Mucosa of gallbladder (tissue), 1 donor: Measurements from ENCODE around the gene DNAJC25. TPM values are rescaled to one million over a fixed set of nuclear protein-coding genes. Genes with fewer than 3 reads are reported as not detected.
"Not testable (repeated sequence)": the region's sequence is repeated elsewhere in the genome, so short reads cannot be mapped to it uniquely, and the experiment has no call there.

Experiments
- DNase-seq: peaks from one replicate; pipeline ENCODE4 v3.0.0-alpha.2; 2020; ENCODE audit warnings: low spot score
- total RNA-seq: library from RNA; stranded (reverse); gene quantifications from one replicate; pipeline ENCODE4 v1.2.1, GENCODE V29; 2021
- donor health status: DM: no; HTN: no; CAD: no.

Gene DNAJC25
- total RNA-seq = 6.5 TPM

DNA sequence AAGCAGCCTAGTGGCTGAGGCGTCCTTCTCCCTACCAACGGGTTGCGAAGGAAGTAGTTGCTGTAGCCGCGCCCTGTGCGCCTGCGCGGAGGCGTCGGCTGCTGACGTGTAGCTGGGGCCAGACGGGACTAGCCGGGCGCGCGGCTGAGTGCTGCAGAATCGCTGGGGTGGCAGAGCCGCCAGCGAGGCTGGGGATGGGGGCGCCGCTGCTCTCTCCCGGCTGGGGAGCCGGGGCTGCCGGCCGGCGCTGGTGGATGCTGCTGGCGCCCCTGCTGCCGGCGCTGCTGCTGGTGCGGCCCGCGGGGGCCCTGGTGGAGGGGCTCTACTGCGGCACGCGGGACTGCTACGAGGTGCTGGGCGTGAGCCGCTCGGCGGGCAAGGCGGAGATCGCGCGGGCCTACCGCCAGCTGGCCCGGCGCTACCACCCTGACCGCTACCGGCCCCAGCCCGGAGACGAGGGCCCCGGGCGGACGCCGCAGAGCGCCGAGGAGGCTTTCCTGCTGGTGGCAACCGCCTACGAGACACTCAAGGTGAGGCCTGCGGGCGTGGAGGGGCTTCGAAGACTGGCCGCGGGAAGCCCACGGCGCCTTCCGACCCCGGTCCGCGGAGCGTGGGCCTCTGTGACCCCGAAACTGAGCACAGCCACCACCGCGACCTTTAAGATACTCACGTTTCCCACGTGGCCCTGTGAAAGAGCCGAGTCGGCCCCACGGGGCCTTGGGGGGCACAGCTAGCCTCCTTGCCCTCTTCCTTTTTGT lies at the start of gene DNAJC25:
TSS of gene DNAJC25 (plus strand) at position 121 of the 758 bp plus-strand sequence. CDS start at position 195, 74 bp downstream.
- peak; percentile 97 for DNase-seq

- peak; percentile 41 for DNase-seq
These were observed 48.2 kb upstream of the DNAJC25 start for GRCh38 chr9:111582888-111583287.

DNA sequence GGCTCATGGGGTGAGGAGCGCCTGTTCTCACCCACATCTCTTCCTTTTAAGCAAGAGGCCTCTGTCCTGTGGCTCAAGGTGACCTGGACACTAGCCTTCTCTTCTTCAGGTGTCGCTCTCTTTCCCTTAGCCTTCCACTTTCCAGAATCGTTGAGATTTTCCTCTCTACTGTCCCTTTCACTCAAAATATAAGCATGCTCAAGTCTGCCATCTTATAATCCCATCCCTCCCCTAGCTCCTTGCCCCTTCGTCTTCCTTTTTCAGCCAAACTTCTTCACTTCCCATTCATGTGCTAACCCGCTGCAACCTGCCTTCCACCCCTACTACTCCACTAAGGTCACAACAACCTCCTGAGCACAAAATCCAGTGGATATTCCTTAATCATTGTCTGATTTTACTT lies 44.8 kb upstream of the DNAJC25 start:
- no peak for DNase-seq

GRCh38 chr9:111588846-111589245 lies 42.3 kb upstream of the DNAJC25 start:
- no peak for DNase-seq

GRCh38 chr9:111597852-111598732 lies 33.0 kb upstream of the DNAJC25 start:
- peak; percentile 66 for DNase-seq

- DNase-seq = no peak
These were observed 32.4 kb upstream of the DNAJC25 start for GRCh38 chr9:111598733-111599091.

GRCh38 chr9:111599092-111599954 lies 31.8 kb upstream of the DNAJC25 start, which contains the start of gene PTGR1:
Gene PTGR1 (minus strand): TSS chr9:111599647. CDS start chr9:111597422, 2,225 bp downstream.
- DNase-seq = peak; percentile 79

DNA sequence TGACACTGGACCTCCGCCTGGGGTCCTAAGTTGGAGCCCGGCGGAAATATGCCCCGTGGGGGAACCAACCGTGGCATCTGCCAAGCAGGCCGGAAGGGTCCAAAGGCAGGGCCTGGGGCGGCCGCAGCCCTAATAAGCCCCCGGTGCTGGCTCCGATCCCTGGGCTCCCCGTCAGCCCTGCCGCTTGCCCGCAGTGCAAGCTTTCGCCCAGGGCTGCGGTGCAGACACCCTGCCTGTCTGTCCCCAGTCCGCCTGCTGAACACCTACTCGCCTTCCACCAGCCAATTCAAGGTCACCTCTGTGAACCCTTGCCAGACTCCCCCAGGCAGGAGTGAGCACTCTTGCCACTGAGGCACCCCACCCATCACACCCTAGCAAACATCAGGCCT lies 31.2 kb upstream of the DNAJC25 start:
- DNase-seq = no peak

GRCh38 chr9:111601237-111602018 lies 29.7 kb upstream of the DNAJC25 start:
- DNase-seq = no peak

GRCh38 chr9:111603041-111603440 lies 28.1 kb upstream of the DNAJC25 start:
- DNase-seq = no peak

DNA sequence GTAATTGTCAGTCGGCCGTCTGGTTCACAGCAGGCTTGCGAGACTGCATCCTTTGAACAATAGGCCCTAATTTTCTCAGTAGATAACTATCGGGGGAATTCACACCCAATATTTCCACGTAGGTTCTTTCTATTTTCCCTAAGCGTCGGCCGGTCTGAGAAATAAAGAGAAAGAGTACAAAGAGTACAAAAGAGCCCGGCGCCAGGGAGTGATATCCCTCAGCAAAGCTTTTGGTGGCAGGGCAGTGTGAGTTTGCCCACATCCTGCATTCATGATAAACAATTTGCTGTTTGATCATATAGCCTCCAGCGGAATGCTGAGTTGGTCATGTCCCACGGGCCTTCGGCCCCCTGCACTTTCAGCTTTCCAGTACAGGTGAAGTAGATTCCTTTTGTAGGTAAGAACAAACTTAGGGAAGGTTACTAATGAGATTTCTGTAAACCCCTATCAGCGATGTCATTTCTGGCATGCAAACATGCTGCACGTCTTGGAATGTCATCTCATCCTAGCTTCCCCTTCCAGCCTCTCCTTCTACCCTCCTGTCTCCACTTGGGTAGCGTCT lies 27.0 kb upstream of the DNAJC25 start:
- no peak for DNase-seq

- DNase-seq = peak; percentile 49
These were observed 26.0 kb upstream of the DNAJC25 start for GRCh38 chr9:111605041-111605559.

DNA sequence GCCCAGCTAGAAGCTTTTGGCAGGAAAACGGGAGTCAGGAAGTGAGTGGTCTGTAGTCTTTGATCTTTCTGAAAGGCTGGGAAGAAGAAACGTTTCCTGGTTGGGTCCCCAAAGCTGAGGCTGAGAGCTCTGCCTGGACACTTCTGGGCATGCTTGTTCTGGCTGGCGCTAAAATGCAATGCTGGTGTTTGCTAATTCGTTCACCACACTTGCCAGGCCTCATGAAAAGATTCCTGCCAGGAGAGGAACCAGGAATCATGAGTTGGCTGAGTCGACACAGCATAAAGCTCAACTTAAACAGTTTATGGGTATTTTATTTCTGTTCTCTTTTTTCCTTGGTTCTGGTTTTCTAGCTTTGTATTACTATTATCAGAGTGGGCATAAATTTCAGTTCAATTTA lies 21.0 kb upstream of the DNAJC25 start:
- DNase-seq = no peak

GRCh38 chr9:111610845-111611244 lies 20.3 kb upstream of the DNAJC25 start:
- peak; percentile 29 for DNase-seq

DNA sequence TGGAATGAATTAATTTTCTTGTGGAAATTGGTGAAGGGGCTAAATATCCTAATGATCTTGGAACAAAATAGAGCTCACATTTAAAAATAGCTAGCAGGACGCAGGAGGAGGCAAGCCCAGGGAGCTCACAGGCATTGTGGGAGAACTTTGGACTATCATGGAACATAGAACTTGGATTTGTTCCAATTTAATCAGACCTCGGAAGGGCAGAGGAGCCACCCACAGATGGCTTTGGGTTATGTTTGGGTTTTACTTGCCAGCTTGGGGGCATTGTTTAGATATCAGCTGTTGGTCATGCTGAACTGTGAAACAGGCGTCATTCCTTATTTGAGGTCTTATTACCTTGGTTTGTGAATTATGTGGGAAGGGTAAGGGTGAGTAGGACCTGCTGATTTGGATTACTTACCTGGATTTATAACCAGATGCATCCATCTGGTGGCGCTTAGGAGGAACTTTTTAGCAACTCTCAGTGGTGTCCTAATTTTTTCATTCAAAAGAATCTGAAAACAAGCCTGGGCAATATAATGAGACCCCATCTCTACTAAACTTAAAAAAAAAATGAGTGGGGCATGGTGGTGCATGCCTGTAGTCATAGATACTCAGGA lies 17.6 kb upstream of the DNAJC25 start:
- DNase-seq = peak; percentile 51

- DNase-seq = no peak
These were observed 15.2 kb upstream of the DNAJC25 start for GRCh38 chr9:111615928-111616327.

GRCh38 chr9:111617349-111617748 lies 13.8 kb upstream of the DNAJC25 start:
- DNase-seq = not testable (repeated sequence)

DNA sequence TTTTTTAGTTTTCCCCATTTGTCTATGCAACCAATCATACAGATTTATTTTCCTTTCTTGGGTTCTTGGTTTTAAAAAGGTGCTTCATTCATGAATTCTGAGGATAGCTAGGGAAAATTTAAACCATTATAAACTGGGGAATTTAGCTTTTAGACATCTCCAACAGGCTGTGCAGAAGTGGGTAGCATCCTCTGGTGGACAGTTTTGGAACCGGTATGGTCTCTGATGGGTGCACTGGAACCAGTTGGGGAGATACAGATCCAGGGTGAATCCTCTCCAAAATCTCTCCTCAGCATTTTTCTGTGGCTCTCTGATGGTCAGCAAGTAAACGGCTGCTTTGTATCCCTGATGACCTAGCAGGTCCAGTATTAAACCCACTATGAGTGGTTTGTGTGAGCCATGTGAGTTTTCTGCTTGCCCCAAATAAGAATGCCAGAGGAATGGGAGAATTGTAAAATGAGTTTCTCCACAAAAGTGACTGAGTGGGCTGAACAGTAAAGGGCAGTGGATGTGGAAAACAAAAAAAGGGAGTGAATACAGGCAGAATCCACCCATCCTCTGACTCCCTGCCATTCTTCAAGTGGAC lies 9.1 kb upstream of the DNAJC25 start:
- peak; percentile 53 for DNase-seq

DNA sequence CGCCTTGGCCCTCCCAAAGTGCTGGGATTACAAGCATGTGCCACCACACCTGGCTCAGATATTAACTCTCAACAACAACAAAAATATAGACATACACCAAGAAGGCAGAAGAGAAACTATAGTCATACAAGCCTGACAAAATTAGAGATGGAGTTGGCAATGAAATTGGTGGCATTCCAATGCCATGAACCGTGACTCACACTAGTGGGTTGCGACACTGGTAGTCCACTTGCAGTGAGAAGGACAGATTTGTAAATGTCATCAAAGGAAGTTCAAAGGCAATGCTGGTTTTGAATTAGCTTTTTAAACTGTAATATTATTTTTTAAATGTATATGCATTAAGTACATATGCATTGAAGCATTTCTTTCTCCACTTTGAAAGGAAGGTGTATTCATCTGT lies 8.5 kb upstream of the DNAJC25 start:
- DNase-seq = peak; percentile 80
